Duodenal mucosa (tissue), 2 donors: ENCODE results near the gene CD2BP2.
A peak's percentile ranks its signal among the peaks of the same experiment; 100 is the strongest.

Source experiments
- H3K27ac ChIP-seq: one replicate; pipeline ENCODE4 v1.7.0; 2013; ENCODE audit warnings: low read depth, low read length
- H3K27me3 ChIP-seq, 2 donors: one replicate each; pipeline ENCODE4 v1.7.0; 2013; ENCODE audit warnings: low read length in 2 of 2, control low read depth in 1 of 2; ENCODE audit not compliant: insufficient read depth in 2 of 2, control insufficient read depth in 1 of 2
- H3K36me3 ChIP-seq, 2 donors: one replicate each; pipeline ENCODE4 v1.7.0; 2013; ENCODE audit warnings: low read length in 2 of 2, control low read depth in 1 of 2; ENCODE audit not compliant: insufficient read depth in 2 of 2, control insufficient read depth in 1 of 2
- H3K4me1 ChIP-seq, 2 donors: one replicate each; pipeline ENCODE4 v1.7.0; 2013; ENCODE audit warnings: low read length in 2 of 2, control low read depth in 1 of 2; ENCODE audit not compliant: insufficient read depth in 2 of 2, control insufficient read depth in 1 of 2
- H3K4me3 ChIP-seq, 2 donors: one replicate each; pipeline ENCODE4 v1.7.0; 2013; ENCODE audit warnings: low read length in 2 of 2, low read depth in 1 of 2
- H3K9ac ChIP-seq, 2 donors: one replicate each; pipeline ENCODE4 v1.7.0; 2013; ENCODE audit warnings: low read length in 2 of 2, low read depth in 1 of 2
- H3K9me3 ChIP-seq, 2 donors: one replicate each; pipeline ENCODE4 v1.7.0; 2013; ENCODE audit warnings: low read length in 2 of 2, control low read depth in 1 of 2; ENCODE audit not compliant: control insufficient read depth in 1 of 2

CD2BP2 gene

GRCh38 chr16:30395155-30395991 lies 40.3 kb upstream of the CD2BP2 start, which contains the start of gene ZNF48:
Gene ZNF48 (plus strand): TSS chr16:30395420. CDS start chr16:30395795, 375 bp downstream.
- H3K27ac ChIP-seq, result peak within 1 kb of the TSS; percentile 63
- H3K4me3 ChIP-seq, result peak within 1 kb of the TSS; percentile 78 to 79
- no peaks in the 10 kb centered on the region for H3K27me3 ChIP-seq
- peaks cover 0 to 13% of the 10 kb centered on the region in 2 donors for H3K36me3 ChIP-seq
- H3K4me1 ChIP-seq, result peaks cover 9 to 38% of the 10 kb centered on the region in 2 donors
- H3K9ac ChIP-seq, result peak within 1 kb of the TSS; percentile 68 to 73
- H3K9me3 ChIP-seq, result no peaks in the 10 kb centered on the region

- no peaks in the 10 kb centered on the region for H3K9me3 ChIP-seq
- H3K27ac ChIP-seq, result peak overlapping the region; percentile 63
- H3K4me3 ChIP-seq, result peak overlapping the region; percentile 78 to 79
- H3K4me1 ChIP-seq, result peaks cover 9 to 33% of the 10 kb centered on the region in 2 donors
- H3K27me3 ChIP-seq, result no peaks in the 10 kb centered on the region
- H3K9ac ChIP-seq, result peak overlapping the region; percentile 33 to 54
- H3K36me3 ChIP-seq, result peaks cover 0 to 13% of the 10 kb centered on the region in 2 donors
Observed at GRCh38 chr16:30394592-30395154, 39.6 kb upstream of the CD2BP2 start.

GRCh38 chr16:30383521-30383920 lies 28.4 kb upstream of the CD2BP2 start:
- Histone ChIP-seq H3K4me1 (peaks cover 21 to 22% of the 10 kb centered on the region in 2 donors), H3K4me3 (no peak overlapping the region), H3K27ac (no peak overlapping the region), H3K36me3 (no peaks in the 10 kb centered on the region), H3K9me3 (no peaks in the 10 kb centered on the region), H3K9ac (no peak overlapping the region), H3K27me3 (no peaks in the 10 kb centered on the region)

GRCh38 chr16:30382111-30382881 lies 27.2 kb upstream of the CD2BP2 start, which contains the start of gene SEPTIN1:
Gene SEPTIN1 (minus strand): TSS chr16:30382561. CDS start chr16:30382542, 19 bp downstream.
- Histone ChIP-seq H3K27ac (peak within 1 kb of the TSS; percentile 62), H3K9ac (peak within 1 kb of the TSS; percentile 47 to 48), H3K9me3 (no peaks in the 10 kb centered on the region), H3K36me3 (no peaks in the 10 kb centered on the region), H3K4me1 (peaks cover 23 to 24% of the 10 kb centered on the region in 2 donors), H3K4me3 (peak within 1 kb of the TSS; percentile 50 to 66), H3K27me3 (no peaks in the 10 kb centered on the region)

GRCh38 chr16:30381291-30382041 lies 26.4 kb upstream of the CD2BP2 start:
- Histone ChIP-seq H3K27me3 (no peaks in the 10 kb centered on the region), H3K4me1 (peaks cover 26 to 29% of the 10 kb centered on the region in 2 donors), H3K9me3 (no peaks in the 10 kb centered on the region), H3K4me3 (peak overlapping the region; percentile 50 to 66), H3K36me3 (no peaks in the 10 kb centered on the region), H3K27ac (peak overlapping the region; percentile 62), H3K9ac (peak overlapping the region; percentile 47 to 48)

GRCh38 chr16:30380803-30381208 lies 25.7 kb upstream of the CD2BP2 start:
- no peak overlapping the region for H3K27ac ChIP-seq
- no peaks in the 10 kb centered on the region for H3K27me3 ChIP-seq
- no peak overlapping the region for H3K9ac ChIP-seq
- peaks cover 26 to 29% of the 10 kb centered on the region in 2 donors for H3K4me1 ChIP-seq
- no peaks in the 10 kb centered on the region for H3K36me3 ChIP-seq
- no peak overlapping the region for H3K4me3 ChIP-seq
- H3K9me3 ChIP-seq, result no peaks in the 10 kb centered on the region

GRCh38 chr16:30380072-30380802 lies 25.1 kb upstream of the CD2BP2 start:
- Histone ChIP-seq H3K4me3 (no peak overlapping the region), H3K9me3 (no peaks in the 10 kb centered on the region), H3K27me3 (no peaks in the 10 kb centered on the region), H3K27ac (no peak overlapping the region), H3K4me1 (peaks cover 26 to 29% of the 10 kb centered on the region in 2 donors), H3K9ac (no peak overlapping the region), H3K36me3 (no peaks in the 10 kb centered on the region)

GRCh38 chr16:30379158-30379783 lies 24.2 kb upstream of the CD2BP2 start:
- peak overlapping the region; percentile 81 to 89 for H3K4me3 ChIP-seq
- H3K36me3 ChIP-seq, result no peaks in the 10 kb centered on the region
- H3K27me3 ChIP-seq, result no peaks in the 10 kb centered on the region
- H3K9me3 ChIP-seq, result no peaks in the 10 kb centered on the region
- H3K4me1 ChIP-seq, result peaks cover 26 to 29% of the 10 kb centered on the region in 2 donors
- H3K9ac ChIP-seq, result peak overlapping the region; percentile 87 to 88
- H3K27ac ChIP-seq, result peak overlapping the region; percentile 100
